Measurements from ENCODE around the gene KLHDC8A.
"Not testable (repeated sequence)": the region's sequence is repeated elsewhere in the genome, so short reads cannot be mapped to it uniquely, and the experiment has no call there.

The KLHDC8A gene, protein sequence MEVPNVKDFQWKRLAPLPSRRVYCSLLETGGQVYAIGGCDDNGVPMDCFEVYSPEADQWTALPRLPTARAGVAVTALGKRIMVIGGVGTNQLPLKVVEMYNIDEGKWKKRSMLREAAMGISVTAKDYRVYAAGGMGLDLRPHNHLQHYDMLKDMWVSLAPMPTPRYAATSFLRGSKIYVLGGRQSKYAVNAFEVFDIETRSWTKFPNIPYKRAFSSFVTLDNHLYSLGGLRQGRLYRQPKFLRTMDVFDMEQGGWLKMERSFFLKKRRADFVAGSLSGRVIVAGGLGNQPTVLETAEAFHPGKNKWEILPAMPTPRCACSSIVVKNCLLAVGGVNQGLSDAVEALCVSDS

DNA sequence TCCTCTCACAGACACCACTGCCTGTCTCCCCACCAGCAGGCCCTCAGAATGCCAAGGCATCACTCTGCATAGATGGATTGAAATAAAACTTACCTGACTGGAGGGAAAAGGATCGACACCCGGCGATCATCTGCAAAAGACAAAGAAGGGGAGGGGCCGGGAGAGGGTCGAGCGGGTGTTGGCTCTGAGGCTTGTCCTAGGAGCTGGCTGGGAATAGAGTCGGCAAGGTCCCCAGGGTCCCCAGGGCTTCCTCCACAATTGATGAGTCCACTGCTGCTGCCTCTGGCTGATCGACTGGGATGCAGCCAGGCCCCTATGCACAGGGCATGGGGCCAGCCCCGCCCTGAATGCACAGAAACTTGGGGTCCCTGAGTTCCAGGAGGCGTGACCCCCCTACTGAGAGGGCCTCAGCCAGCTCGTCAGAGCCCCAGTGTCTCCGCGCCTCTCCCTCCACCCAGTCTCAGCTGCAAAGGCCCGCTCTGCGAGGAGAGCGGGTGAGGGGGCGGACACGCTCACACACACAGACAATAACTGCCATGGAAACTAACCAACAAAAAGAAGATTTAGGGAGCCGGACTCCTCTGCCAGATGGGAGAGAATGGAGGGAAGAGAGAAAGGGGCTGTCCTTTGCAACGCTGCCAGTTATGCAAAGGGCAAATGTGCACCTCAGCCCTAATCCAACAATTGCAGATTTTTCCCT is at the start of gene KLHDC8A:
TSS of gene KLHDC8A (minus strand) at position 483 of the 700 bp plus-strand sequence. CDS start 13,318 bp downstream, outside the sequence.
- no peak for DNase-seq (ENCODE audit: low read depth in 1 of 2, low spot score in 1 of 2)

DNA sequence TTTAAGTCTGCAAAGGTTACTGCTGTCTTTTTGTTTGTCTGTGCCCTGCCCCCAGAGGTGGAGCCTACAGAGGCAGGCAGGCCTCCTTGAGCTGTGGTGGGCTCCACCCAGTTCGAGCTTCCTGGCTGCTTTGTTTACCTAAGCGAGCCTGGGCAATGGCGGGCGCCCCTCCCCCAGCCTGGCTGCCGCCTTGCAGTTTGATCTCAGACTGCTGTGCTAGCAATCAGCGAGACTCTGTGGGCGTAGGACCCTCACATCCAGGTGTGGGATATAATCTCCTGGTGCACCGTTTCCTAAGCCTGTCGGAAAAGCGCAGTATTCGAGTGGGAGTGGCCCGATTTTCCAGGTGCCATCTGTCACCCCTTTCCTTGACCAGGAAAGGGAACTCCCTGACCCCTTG is 49.5 kb upstream of the KLHDC8A start:
- DNase-seq (ENCODE audit: low read depth in 1 of 2, low spot score in 1 of 2), result not testable (repeated sequence)

DNA sequence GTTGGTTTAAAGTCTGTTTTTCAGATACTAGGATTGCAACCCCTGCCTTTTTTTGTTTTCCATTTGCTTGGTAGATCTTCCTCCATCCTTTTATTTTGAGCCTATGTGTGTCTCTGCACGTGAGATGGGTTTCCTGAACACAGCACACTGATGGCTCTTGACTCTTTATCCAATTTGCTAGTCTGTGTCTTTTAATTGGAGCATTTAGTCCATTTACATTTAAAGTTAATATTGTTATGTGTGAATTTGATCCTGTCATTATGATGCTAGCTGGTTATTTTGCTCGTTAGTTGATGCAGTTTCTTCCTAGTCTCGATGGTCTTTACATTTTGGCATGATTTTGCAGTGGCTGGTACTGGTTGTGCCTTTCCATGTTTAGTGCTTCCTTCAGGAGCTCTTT is 47.8 kb upstream of the KLHDC8A start:
- not testable (repeated sequence) for DNase-seq (ENCODE audit: low read depth in 1 of 2, low spot score in 1 of 2)

DNA sequence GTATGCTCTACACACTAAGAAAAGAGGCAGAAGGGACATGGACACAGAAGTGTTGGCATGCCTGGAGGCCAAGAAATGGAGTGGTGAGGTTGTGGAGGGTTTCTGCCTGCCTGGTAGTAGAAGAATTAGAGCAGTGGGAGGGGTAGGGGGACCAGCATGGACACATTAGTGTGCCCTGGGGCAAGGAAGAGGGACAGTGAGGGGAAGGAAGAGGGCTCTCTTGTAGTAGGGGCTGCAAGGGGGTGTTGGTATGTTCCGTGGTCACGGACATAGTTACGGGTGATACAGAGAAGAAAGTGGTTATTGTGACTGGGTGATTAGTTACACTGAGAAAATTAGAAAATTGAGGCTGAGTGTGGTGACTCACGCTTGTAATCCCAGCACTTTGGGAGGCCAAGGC is 41.9 kb upstream of the KLHDC8A start:
- no peak for DNase-seq (ENCODE audit: low read depth in 1 of 2, low spot score in 1 of 2)

DNA sequence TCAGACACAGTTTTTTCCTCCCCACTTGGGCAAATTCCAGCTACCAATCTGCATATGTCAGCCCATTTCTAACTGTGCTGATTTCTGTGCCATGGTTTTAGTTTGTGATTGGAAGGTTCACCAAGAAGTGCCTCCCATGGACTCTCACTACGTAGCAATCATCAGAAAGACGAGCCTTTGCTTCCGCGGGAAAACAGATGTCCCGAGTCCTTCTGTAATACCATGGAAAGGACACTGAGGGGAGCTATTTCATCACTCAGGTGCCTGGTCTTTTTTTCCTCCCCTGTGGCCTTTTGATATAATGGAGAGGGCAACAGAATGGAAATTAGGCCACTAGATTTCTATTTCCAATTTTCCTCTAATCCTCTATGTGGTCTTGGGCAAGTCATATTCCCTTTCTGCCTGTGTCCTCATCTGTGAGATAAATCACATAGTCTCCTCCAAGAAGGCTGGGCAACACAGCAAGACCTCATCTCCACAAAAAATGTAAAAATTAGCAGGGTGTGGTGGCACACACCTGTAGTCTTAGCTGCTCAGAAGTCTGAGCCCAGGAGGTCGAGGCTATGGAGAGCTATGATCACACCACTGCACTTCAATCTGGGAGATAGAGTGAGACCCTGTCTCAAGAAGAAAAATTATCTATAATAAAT is 40.4 kb upstream of the KLHDC8A start:
- DNase-seq (ENCODE audit: low read depth in 1 of 2, low spot score in 1 of 2), result no peak

DNA sequence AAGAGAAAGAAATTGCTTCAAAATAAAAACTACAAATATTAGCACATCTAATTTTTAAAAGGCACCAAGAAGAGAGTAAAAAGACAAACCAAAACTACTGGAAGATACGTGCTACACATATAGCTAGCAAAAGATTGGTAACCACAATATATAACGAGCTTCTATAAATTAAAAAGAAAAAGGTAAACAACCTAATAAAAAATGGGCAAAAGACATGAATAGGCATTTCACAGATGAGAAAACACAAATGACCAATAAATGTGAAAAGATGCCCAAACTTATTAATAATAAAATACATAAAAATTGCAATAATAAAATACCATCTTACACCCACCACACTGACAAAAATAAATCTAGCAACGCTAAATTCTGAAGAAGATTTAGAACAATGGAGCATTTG is 38.9 kb upstream of the KLHDC8A start:
- DNase-seq (ENCODE audit: low read depth in 1 of 2, low spot score in 1 of 2), result no peak

DNA sequence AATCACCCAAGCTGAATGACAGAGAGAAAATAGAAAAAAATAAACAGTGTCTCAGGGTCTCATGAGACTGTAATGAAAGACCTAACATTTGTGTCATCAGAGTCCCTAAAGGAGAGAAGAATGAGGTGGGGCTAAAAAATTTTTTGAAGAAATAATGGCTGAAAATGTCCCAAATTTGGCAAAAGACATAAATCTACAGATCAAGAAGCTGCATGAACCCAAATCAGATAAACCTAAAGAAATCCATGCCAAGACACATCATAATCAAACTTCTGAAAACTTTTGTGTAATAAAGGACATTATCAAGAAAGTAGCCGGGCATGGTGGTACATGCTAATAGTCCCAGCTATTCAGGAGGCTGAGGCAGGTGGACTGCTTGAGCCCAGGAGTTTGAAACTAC is 35.9 kb upstream of the KLHDC8A start:
- no peak for DNase-seq (ENCODE audit: low read depth in 1 of 2, low spot score in 1 of 2)

DNA sequence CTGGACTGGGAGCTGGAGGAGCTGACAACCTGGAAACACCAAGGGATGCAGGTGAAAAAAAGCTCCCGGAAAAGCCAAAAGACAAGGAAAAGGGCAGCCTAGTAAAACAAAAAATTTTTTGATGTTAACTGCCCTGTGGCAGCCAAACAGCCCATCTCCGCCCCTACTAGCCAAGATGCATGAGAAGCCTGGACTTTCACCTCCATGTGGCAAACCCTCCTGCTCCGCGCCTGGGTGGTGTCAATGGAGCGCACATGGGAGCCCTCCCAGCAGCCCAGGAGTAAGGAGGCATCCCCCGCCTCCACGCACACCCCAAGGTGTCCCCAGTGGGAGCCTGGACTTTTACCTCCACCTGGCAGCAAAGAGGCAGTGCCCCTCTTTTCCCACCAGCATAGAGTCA is 34.7 kb upstream of the KLHDC8A start:
- no peak for DNase-seq (ENCODE audit: low read depth in 1 of 2, low spot score in 1 of 2)

DNA sequence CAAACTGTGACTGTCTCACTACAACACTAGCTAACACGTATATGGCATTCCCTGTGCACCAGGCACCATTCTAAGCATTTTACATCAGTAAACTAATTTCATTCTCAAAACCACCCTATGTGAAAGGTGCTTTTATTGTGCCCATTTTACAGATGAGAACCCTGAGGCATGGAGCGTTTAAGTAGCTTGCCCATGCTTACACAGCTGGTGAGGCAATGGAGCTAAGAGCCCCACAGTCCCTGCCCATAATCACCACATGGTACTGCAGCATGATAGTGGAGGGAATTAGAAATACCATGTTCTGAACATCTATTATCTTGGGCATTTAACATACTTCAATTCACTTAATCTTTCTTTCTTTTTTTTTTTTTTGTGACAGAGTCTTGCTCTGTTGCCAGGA is 31.1 kb upstream of the KLHDC8A start:
- DNase-seq (ENCODE audit: low read depth in 1 of 2, low spot score in 1 of 2), result no peak

DNA sequence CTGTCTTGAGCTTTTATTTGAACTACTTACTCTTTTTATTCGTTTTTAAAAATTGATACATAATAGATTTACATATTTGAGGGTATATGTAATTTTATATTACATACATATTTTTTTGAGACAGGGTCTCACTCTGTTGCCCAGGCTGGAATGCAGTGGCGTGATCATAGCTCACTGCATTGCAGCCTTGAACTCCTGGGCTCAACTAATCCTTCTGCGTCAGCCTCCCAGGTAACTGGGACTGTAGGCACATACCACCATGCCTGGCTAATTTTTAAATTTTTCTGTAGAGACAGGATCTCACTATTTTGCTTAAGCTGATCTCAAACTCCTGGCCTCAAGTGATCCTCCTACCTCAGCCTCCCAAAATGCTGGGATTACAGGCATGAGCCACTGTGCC is 26.3 kb upstream of the KLHDC8A start:
- DNase-seq (ENCODE audit: low read depth in 1 of 2, low spot score in 1 of 2), result not testable (repeated sequence)

DNA sequence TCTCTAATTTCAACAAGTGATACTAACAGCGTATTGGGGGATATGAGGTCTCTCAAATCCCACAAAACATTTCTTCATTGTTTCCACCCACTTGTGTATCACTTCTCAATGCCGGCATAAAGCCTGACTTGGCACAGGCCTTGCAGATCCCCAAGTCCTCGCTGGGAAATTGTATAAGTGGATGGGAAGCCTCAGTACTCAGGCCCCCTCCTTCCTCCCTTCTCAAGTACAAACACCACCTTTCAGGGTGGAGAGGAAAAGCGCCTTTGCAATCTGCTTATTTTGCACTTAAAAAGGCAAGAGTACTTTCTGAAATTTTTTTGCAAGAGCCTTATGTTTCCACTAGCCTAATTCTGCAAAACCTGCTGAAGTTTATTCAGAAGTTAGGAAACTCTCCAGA is 25.8 kb upstream of the KLHDC8A start:
- DNase-seq (ENCODE audit: low read depth in 1 of 2, low spot score in 1 of 2), result no peak

DNA sequence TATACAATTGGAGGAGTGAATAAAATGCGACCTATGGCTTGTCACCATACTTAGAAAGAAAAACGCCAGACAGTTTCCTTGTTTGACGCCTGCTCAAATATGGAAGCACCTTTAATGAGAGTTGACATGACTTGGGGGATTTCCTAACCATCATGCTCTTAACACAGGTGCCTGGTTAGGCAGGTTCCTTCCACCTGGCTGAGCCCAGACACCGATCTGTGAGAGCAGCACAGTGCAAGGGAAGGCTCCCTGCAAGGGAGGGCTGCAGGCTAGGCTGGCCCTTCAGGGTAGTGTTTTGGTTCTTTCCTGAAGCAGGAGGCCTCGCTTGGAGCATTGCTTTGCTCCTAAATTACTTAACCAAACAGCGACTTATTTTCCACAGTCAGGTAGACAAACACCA is 24.6 kb upstream of the KLHDC8A start:
- DNase-seq (ENCODE audit: low read depth in 1 of 2, low spot score in 1 of 2), result no peak

DNA sequence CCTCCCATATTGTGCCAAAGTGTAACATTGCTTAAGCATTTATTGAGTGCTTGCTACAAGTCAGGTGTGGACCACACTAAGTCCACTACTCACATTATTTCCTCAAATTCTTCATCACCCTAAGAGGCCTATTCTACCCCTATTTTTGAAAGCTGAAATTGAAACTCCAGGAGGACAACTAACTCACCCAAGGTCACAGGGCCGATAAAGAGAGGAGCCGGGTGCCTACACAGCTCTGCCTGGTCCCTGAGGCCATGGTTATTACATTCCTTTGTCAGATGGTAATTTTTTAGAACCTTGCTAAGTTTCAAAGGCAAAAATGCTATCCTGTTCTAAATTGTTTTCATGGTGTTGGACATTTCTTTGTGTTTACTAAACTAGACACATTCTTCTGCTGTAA is 24.2 kb upstream of the KLHDC8A start:
- DNase-seq (ENCODE audit: low read depth in 1 of 2, low spot score in 1 of 2), result no peak

DNA sequence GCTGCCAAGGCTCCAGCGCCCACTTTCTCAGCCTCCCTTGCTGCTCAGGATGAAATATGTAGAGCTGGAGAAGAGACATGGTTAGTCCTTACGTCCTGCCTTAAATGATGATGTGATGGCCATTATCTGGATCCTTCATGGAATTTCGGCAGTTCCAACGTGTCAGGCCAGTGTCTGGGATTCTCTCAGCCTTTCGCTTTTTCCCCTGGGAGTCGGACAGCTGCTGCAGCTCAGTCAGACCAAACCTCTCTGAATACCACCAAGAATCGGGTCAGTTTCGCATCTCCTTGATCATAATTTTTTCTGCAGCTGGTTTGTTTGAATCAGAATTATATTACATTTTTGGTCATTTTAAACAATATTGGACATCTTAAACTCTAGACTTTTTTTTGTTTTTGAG is 22.3 kb upstream of the KLHDC8A start:
- no peak for DNase-seq (ENCODE audit: low read depth in 1 of 2, low spot score in 1 of 2)

DNA sequence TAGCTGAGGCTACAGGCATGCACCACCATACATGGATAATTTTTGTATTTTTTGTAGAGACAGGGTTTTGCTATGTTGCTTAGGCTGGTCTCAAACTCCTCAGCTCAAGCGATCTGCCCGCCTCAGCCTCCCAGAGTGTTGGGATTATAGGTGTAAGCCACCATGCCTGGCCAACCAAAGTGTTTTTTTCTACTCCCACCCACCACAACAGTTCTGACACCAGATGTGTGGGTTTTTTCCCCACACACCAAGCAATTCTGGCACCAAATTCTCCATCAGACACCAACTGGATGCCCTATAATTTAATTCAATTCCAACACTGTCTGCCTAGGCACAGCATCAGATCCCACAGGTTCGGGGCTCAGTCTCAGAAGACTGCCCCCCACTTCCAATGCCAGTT is 20.6 kb upstream of the KLHDC8A start:
- DNase-seq (ENCODE audit: low read depth in 1 of 2, low spot score in 1 of 2), result no peak

DNA sequence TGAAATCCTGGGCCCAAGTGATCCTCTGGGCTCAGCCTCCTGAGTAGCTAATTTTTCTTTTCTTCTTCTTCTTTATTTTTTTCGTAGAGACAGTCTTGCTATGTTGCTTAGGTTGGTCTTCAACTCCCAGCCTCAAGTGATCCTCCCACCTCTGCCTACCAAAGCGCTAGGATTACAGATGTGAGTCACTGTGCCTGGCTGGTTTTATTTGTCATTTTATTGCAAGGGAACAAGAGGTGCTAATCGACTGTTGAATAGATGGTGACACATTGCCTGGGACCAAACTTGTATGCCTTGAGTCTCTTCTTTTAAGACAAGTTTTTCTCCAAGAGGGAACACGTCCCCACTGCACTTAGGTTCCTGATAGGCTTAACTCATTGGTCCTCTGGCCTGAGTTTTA is 20.0 kb upstream of the KLHDC8A start:
- DNase-seq (ENCODE audit: low read depth in 1 of 2, low spot score in 1 of 2), result no peak

DNA sequence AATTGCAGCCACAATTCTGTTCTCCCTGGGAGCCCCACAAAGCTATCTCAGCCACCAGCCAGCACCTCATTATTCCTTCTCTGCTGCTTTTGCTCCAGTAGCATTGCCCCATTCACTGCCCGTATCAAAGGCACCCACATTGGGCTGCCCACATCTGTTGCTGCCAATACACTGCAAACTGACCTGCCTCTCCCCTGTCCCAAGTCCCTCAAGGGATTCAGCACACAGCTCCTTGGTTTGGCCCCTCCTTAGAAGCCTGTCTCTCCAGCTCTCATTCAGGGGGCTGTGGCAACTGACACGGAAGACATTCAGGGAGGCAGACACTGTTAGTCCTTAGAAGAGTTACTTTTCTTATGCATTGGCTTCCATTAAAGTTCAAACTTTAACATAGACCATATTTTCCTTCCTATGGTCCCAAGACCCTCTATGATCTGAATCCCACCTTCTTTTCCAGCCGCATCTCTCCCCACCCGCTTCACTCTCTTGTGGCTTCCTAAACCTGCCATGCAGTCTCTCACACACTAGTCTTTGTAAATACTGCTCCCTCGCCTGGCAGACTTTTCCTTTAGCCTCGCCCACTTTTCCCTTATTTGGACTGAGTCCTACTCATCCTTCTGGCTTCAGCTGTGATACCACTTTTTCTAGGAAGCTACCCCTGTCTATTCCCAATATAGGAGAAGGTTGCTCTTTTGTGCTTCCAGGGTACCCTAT is 19.3 kb upstream of the KLHDC8A start:
- DNase-seq (ENCODE audit: low read depth in 1 of 2, low spot score in 1 of 2), result no peak

DNA sequence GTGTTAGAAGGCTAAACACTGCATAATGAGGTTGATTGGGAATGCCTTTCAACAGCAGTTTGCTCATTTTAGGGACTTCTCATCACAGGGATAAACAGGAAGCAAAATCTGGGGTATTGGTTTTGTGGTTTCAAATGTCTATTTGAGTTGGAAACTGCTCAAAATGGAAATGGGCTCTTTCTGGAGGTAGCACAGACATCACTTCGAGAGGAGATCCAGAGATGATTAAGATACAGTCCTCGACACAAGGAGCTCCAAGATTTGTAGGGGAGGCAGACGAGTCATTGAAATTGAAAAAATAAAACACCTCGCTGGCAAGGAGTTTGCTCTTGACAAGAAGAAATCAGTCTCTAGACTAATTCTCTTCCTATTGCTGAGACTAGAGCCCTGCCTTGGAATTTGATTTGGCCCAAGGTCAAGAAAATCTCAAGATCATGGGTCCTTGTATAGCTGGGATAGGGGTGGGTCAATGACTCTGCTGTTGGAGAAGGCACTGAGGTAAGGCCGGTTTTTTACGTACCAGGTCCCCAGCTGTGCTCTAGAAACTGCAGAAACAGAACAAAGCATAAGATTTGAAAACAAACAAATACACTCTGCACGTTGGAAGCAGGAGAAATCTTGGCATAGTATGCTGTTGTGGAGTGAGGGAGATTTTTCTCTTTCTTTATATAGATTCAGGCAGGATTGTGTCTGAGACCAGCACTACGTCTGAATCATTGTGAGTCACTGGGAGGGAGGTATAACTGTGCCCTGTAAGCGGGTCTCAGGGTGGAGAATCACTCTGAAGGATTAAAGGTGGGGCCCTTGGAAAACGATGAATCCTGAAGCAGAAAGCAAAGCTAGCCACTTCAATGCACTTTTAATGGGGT is 17.7 kb upstream of the KLHDC8A start:
- DNase-seq (ENCODE audit: low read depth in 1 of 2, low spot score in 1 of 2), result no peak

DNA sequence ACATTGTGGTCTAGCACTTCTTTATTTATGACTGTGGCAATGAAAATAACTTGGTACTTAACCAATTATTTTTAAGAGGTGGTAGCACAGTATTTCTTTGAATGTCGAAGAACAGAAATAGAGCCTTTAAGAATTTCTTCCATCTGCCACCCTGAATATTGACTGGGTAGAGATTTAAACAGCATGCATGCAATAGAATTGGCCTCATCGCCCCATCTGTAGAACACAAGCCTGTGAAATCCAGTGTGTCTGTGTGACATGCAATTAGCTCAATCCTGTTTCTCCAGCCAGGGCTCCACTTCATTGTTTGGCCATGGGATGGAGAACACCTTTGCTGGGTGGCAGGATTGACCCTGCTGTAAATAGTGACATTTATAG is 17.1 kb upstream of the KLHDC8A start:
- no peak for DNase-seq (ENCODE audit: low read depth in 1 of 2, low spot score in 1 of 2)

DNA sequence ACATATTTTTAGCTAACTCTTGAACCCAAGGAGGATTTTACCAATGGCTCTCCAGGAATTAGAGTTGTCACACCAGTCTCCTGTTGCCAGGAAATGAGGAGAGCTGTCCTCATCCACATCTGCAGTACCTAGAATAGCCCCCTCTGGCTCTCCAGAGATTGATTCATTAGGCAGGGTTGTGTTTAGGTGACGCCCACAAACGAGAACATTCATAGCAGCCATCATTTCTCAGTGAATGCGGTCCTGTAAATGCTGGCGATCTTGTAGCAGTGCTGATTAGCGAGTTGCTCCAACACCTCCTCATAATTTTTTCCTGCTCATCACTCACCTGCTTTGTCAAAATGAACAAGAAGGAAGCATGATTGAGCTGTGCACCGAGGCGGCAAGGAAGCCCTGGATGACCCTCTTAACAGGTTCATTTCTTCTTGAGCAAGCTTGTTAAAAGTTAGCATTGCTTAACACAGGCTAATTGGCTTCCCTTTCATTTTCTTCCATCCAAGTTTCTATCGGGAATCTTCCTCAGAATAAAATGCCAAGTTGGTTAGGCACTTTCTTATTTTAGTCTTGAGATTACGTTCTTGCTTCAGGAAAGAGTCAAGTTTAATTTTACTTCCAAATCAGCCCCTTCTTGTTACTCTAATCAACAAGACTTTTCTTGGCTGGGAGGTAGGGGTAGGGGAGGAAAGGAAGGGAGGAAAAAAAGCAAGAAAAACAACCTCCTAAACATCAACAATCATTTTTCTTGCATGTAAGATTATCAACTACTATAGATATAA is 16.5 kb upstream of the KLHDC8A start:
- DNase-seq (ENCODE audit: low read depth in 1 of 2, low spot score in 1 of 2), result no peak

Data from stimulated activated CD4-positive, alpha-beta T cell treated with anti-CD3 and anti-CD28 coated beads, Interleukin-15, amount 100 ng/mL, for 1 hour (primary cell).